Tongue (tissue), 2 donors: ENCODE measurements around the gene KIRREL1. TPM values are rescaled to one million over a fixed set of nuclear protein-coding genes. Genes with fewer than 3 reads are reported as not detected.

ENCODE experiments used
- DNase-seq: peaks from one replicate; pipeline ENCODE4 v3.0.0-alpha.2; 2015
- total RNA-seq: library from RNA; depleted of rRNA; stranded (reverse); fragments of >200 nt; gene quantifications from one replicate; pipeline ENCODE4 v1.2.3, GENCODE V29; 2014

Gene KIRREL1
- total RNA-seq, 1 donor from 2014 or later, result 46.2 TPM

GRCh38 chr1:158075078-158075477 is 81.6 kb downstream of the KIRREL1 start:
- DNase-seq, result no peak

GRCh38 chr1:158076441-158076840 is 83.0 kb downstream of the KIRREL1 start:
- peak; percentile 55 for DNase-seq

- DNase-seq, result no peak
Observed at GRCh38 chr1:158077411-158078256, 84.2 kb downstream of the KIRREL1 start.

- DNase-seq, result no peak
Observed at GRCh38 chr1:158078569-158079080, 85.2 kb downstream of the KIRREL1 start.

- no peak for DNase-seq
Observed at GRCh38 chr1:158080066-158080465, 86.6 kb downstream of the KIRREL1 start.

- DNase-seq, result no peak
Observed at GRCh38 chr1:158084336-158084735, 90.9 kb downstream of the KIRREL1 start.

GRCh38 chr1:158084747-158085146 is 91.3 kb downstream of the KIRREL1 start:
- no peak for DNase-seq

GRCh38 chr1:158087320-158087927 is 94.0 kb downstream of the KIRREL1 start:
- peak; percentile 82 for DNase-seq

GRCh38 chr1:158089476-158089875 is 96.0 kb downstream of the KIRREL1 start:
- no peak for DNase-seq

GRCh38 chr1:158089925-158090637 is 96.6 kb downstream of the KIRREL1 start:
- DNase-seq, result no peak

GRCh38 chr1:158093376-158093775 is 99.9 kb downstream of the KIRREL1 start:
- no peak for DNase-seq

GRCh38 chr1:158094571-158094970 is 101.1 kb downstream of the KIRREL1 start:
- no peak for DNase-seq

- DNase-seq, result no peak
Observed at GRCh38 chr1:158095737-158096335, 102.4 kb downstream of the KIRREL1 start.

GRCh38 chr1:158098256-158098655 is 104.8 kb downstream of the KIRREL1 start:
- no peak for DNase-seq

GRCh38 chr1:158099185-158099584 is 105.7 kb downstream of the KIRREL1 start:
- no peak for DNase-seq

GRCh38 chr1:158100498-158100897 is 107.1 kb downstream of the KIRREL1 start:
- DNase-seq, result no peak

- DNase-seq, result no peak
Observed at GRCh38 chr1:158101455-158101854, 108.0 kb downstream of the KIRREL1 start.

GRCh38 chr1:158101927-158102326 is 108.5 kb downstream of the KIRREL1 start:
- no peak for DNase-seq

- no peak for DNase-seq
Observed at GRCh38 chr1:158102881-158103674, 109.6 kb downstream of the KIRREL1 start.

GRCh38 chr1:158103861-158104522 is 110.5 kb downstream of the KIRREL1 start:
- no peak for DNase-seq

GRCh38 chr1:158104891-158105290 is 111.4 kb downstream of the KIRREL1 start:
- DNase-seq, result no peak
